Parathyroid adenoma (tissue), 2 donors: ENCODE data around the gene BAHCC1.
A peak's percentile ranks its signal among the peaks of the same experiment; 100 is the strongest.

Experiments used
- H2AFZ ChIP-seq: fragments of 300-600 bp; sonication (generic); one replicate; pipeline ENCODE4 v1.7.0; 2017; ENCODE audit warnings: antibody characterized with exemption, mild to moderate bottlenecking
- H3K27ac ChIP-seq: fragments of 300-600 bp; sonication (generic); one replicate; pipeline ENCODE4 v1.7.0; 2017
- H3K27me3 ChIP-seq: fragments of 300-600 bp; sonication (generic); one replicate; pipeline ENCODE4 v1.7.0; 2017; ENCODE audit warnings: low read length; ENCODE audit not compliant: control insufficient read depth, insufficient read depth
- H3K36me3 ChIP-seq: fragments of 300-600 bp; sonication (generic); one replicate; pipeline ENCODE4 v1.7.0; 2017; ENCODE audit warnings: low read length; ENCODE audit not compliant: control insufficient read depth, insufficient read depth
- H3K4me1 ChIP-seq: fragments of 300-600 bp; sonication (generic); one replicate; pipeline ENCODE4 v1.7.0; 2017; ENCODE audit warnings: control low read depth
- H3K4me2 ChIP-seq: fragments of 300-600 bp; sonication (generic); one replicate; pipeline ENCODE4 v1.7.0; 2017; ENCODE audit warnings: low read length
- H3K4me3 ChIP-seq: fragments of 300-600 bp; sonication (generic); one replicate; pipeline ENCODE4 v1.7.0; 2017; ENCODE audit warnings: low read depth, low read length
- H3K79me2 ChIP-seq: fragments of 300-600 bp; sonication (generic); one replicate; pipeline ENCODE4 v1.7.0; 2017; ENCODE audit warnings: control low read depth
- H3K9ac ChIP-seq: fragments of 300-600 bp; sonication (generic); one replicate; pipeline ENCODE4 v1.7.0; 2017; ENCODE audit warnings: mild to moderate bottlenecking
- H3K9me3 ChIP-seq: fragments of 300-600 bp; sonication (generic); one replicate; pipeline ENCODE4 v1.7.0; 2017; ENCODE audit warnings: low read length; ENCODE audit not compliant: control insufficient read depth
- CTCF ChIP-seq: fragments of 300-600 bp; sonication (generic); IDR thresholded peaks from one replicate; pipeline ENCODE4 v1.7.0; 2017; ENCODE audit warnings: antibody characterized with exemption, mild to moderate bottlenecking
- donor health status: primary hyperparathyroidism.

BAHCC1 gene

GRCh38 chr17:81489012-81489997, 94.0 kb downstream of the BAHCC1 start:
- no peak overlapping the region for H3K9ac ChIP-seq

GRCh38 chr17:81489998-81490992, 95.0 kb downstream of the BAHCC1 start:
- no peak for TF ChIP-seq CTCF

More at GRCh38 chr17:81489012-81489997, 94.0 kb downstream of the BAHCC1 start:
- Histone ChIP-seq H3K27ac (no peak overlapping the region), H3K9me3 (no peaks in the 10 kb centered on the region), H3K36me3 (no peaks in the 10 kb centered on the region), H3K4me2 (no peak overlapping the region), H3K79me2 (no peaks in the 10 kb centered on the region), H2AFZ (peak overlapping the region; percentile 42), H3K4me3 (peak overlapping the region; percentile 16), H3K4me1 (no peaks in the 10 kb centered on the region), H3K27me3 (no peaks in the 10 kb centered on the region)
- no peak for TF ChIP-seq CTCF

GRCh38 chr17:81491181-81491581, 95.9 kb downstream of the BAHCC1 start:
- Histone ChIP-seq H3K9me3 (no peaks in the 10 kb centered on the region), H3K27me3 (no peaks in the 10 kb centered on the region), H3K4me2 (no peak overlapping the region), H2AFZ (no peak overlapping the region), H3K4me3 (no peak overlapping the region), H3K27ac (no peak overlapping the region), H3K9ac (no peak overlapping the region), H3K36me3 (no peaks in the 10 kb centered on the region), H3K4me1 (no peaks in the 10 kb centered on the region), H3K79me2 (no peaks in the 10 kb centered on the region)
- TF ChIP-seq CTCF: no peak

More at GRCh38 chr17:81489998-81490992, 95.0 kb downstream of the BAHCC1 start:
- H3K9me3 ChIP-seq: no peaks in the 10 kb centered on the region
- no peaks in the 10 kb centered on the region for H3K36me3 ChIP-seq
- H3K4me1 ChIP-seq: no peaks in the 10 kb centered on the region
- no peak overlapping the region for H3K4me3 ChIP-seq
- H3K79me2 ChIP-seq: no peaks in the 10 kb centered on the region
- H3K27me3 ChIP-seq: no peaks in the 10 kb centered on the region
- H3K4me2 ChIP-seq: no peak overlapping the region
- H3K27ac ChIP-seq: no peak overlapping the region
- H2AFZ ChIP-seq: no peak overlapping the region
- H3K9ac ChIP-seq: no peak overlapping the region

GRCh38 chr17:81491761-81492160, 96.5 kb downstream of the BAHCC1 start:
- Histone ChIP-seq H3K9ac (no peak overlapping the region), H3K27me3 (no peaks in the 10 kb centered on the region), H2AFZ (no peak overlapping the region), H3K4me2 (no peak overlapping the region), H3K4me1 (no peaks in the 10 kb centered on the region), H3K27ac (no peak overlapping the region), H3K79me2 (no peaks in the 10 kb centered on the region), H3K9me3 (no peaks in the 10 kb centered on the region), H3K4me3 (no peak overlapping the region), H3K36me3 (no peaks in the 10 kb centered on the region)
- TF ChIP-seq CTCF: no peak
